KBM-7 (cell line): Measurements from ENCODE around the gene NFYC.
A peak's percentile ranks its signal among the peaks of the same experiment; 100 is the strongest.
"Not testable (repeated sequence)": the region's sequence is repeated elsewhere in the genome, so short reads cannot be mapped to it uniquely, and the experiment has no call there.

Experiments used
- DNase-seq: peaks from one replicate; pipeline ENCODE4 v3.0.0-alpha.2; 2015
- in situ Hi-C: fragments of 300-500 bp; cut with MboI; formaldehyde crosslinking; loops from 2 replicates; pipeline ENCODE4 v1.14.3; 2020; ENCODE audit warnings: low sequenced_read_pairs, low pct_unique_long_range_greater_than_20kb, mixed read lengths

NFYC gene

DNA sequence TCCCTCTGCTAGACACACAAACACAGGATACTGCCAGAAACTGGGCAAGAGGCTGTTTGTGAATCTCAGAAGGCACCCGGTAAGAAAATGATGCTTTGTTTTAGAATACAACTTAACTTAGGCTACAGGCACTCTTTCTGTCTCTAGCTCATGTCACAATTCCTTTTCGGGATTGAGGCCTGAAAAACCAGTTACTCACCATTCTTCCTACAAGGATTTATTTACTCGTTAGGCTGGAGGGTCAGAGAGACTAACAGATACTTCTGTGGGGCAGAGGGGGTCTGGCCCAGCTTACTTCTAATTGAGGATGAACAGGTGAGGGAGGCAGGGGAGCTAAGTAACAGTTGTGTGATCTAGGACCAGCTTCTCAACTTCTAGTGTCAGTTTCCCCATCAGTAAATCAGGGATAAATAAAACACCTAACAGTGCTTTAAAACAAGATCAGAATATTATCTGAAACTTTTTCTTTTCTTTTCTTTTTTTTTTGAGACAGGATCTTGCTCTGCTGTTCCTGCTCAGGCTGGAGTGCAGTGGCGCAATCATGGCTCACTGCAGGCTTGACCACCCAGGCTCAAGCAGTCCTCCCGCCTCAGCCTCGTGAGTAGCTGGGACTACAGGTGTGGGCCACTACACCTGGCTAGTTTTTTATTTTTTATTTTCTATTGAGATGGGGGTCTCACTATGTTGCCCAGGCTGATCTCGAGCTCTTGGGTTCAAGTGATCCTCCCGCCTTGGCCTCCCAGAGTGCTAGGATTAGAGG is 31.9 kb downstream of the NFYC start:
- in situ Hi-C loops: no loop called here
- DNase-seq: no peak

DNA sequence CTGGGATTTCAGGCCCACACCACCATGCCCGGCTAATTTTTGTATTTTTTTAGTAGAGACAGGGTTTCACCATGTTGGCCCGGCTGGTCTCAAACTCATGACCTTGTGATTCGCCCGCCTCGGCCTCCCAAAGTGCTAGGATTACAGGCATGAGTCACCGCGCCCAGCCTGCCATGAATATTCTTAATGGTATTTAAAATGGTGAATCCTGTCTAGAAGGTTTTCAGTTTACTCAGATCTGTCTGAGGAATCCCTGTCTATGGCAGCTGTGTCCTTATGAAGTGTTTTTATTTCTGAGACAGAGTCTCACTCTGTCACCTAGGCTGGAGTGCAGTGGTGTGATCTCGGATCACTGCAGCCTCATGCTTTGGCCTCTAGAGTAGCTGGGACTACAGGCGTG is 36.2 kb downstream of the NFYC start:
- in situ Hi-C loops: loop anchor here (25.0 kb wide), 1 partner anchor 90 kb away; no protein-coding TSS in a partner anchor
- not testable (repeated sequence) for DNase-seq

DNA sequence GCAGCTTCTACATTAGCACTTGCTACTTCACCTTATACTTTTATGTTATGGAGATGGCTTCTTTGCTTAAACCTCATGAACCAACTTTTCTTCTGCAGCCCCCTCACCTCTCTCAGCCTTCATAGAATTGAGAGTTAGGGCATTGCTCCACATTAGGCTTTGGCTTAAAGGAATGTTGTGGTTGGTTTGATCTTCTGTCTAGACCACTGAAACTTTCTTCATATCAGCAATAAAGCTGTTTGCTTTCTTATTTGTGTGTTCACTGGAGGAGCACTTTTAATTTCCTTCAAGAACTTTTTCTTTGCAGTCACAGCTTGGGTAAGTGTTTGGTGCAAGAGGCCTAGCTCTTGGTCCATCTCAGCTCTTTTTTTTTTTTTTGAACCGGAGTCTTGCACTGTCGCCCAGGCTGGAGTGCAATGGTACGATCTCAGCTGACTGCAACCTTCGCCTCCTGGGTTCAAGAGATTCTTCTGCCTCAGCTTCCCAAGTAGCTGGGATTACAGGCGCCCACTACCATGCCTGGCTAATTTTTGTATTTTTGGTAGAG is 37.9 kb downstream of the NFYC start:
- in situ Hi-C loops: loop anchor here (25.0 kb wide), 1 partner anchor 92 kb away; no protein-coding TSS in a partner anchor
- not testable (repeated sequence) for DNase-seq

DNA sequence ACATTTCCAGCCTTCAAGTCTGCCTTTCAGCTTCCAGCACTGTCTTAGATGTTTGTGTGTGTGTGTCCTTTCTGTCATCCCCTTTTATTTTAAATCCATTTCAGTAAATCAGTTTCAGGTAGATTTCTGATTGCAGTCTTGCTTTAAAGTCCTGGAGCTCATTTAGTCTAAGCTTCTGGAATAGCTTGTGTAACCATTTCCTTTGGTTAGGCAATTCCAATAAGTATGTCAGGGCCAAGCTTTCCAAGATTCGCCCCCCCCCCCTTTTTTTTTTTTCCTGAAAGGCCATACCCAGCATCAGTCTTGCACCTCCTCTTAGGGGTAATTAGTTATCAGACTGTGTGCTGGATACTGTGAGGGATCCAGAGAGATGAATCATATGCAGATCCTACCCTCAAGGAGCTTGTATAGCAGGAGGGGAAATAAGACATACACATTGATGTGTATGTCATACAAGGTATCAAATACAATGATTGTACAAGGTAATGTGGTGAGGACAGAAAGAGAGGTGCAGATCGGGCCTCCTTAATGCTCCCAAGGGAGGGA is 41.3 kb downstream of the NFYC start:
- in situ Hi-C loops: loop anchor here (25.0 kb wide), 1 partner anchor 96 kb away; no protein-coding TSS in a partner anchor
- DNase-seq: no peak

DNA sequence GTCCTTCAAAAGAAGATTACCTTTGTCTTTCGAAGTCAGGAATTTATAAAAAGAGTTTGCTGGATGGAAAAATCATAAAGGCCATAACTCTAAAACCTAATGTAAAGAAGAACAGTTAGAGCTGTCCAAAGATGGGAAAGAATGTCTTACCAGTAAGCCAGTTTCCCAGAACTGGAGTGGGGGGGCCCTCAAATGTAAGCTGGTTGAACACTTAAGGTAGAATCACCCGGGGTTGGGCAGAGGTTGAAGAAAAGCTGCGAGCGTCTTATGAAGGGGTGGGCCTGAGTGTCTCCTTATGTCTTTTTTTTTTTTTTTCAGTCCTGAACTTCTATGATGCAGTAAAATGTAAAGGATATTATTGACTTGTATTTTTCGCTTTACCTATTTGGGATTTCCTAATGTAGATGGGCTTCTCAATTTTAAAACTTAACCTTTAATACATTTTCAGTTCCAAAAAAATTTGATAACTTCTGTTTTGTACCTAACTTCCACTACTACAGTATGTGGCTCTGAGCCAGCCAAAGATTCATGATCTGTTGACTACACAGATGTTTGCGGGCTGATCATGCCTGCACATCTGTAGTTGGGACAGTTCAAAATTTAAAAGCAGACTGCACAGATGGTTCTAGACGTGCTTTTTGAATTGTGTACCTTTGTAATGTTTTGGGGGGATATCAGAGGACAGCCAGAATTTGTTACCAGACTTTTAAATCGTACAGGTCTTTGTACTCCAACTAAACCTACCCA is 43.6 kb downstream of the NFYC start:
- DNase-seq: no peak
- in situ Hi-C loops: loop anchor here (25.0 kb wide), 1 partner anchor 98 kb away; no protein-coding TSS in a partner anchor

DNA sequence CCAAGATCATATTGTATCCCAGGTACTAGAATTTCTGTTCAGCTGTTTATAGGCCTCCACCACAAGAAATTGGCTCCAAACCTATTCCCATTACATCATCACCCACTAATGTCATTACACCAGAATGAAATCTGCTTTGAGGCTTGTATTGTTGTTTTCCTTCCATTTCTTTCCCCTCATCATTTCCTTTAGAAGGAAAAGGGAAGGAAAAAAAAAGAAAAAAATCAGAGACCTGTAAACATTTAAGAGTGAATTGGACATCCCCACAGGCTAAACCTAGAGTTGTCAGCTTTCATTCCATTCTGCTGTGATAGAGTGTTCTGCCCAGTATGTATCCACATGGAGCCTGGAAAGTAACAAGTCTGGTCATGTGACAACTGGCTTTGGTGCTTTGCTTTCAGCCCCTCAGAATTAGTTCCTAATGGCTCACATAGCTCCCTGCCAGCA is 44.6 kb downstream of the NFYC start:
- peak; percentile 12 for DNase-seq
- in situ Hi-C loops: loop anchor here (25.0 kb wide), 1 partner anchor 99 kb away; no protein-coding TSS in a partner anchor

- in situ Hi-C loops: loop anchor here (25.0 kb wide), 1 partner anchor 102 kb away; no protein-coding TSS in a partner anchor
- no peak for DNase-seq
These were observed 47.3 kb downstream of the NFYC start for GRCh38 chr1:40738831-40739230.

DNA sequence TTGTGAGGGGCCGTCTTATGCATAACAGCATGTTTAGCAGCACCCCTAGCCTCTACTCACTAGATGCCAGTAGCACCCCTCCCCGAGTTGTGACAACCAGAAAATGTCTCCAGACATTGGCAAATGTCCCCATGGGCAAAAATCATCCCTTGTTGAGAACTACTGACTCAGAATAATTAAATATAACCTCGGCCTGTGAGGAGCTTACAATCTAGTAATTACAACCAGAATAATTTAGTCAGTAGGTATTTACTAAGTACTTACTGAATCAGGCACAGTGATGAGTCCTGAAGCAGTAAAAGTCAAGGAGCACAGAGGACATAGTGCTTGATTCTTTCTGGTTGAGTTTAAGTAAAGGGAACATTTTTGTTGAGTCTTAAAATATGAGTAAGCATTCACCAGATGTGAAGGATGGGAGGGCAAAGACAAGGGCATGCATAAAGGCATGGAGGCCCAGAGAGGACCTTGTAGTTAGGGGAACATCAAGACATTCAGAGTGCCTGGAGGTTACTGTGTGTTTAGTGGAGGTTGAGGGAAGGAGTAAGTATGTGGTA is 48.0 kb downstream of the NFYC start:
- no peak for DNase-seq
- in situ Hi-C loops: loop anchor here (25.0 kb wide), 1 partner anchor 102 kb away; no protein-coding TSS in a partner anchor

GRCh38 chr1:40740039-40740996 is 48.8 kb downstream of the NFYC start:
- DNase-seq: no peak
- in situ Hi-C loops: loop anchor here (25.0 kb wide), 1 partner anchor 103 kb away; no protein-coding TSS in a partner anchor

GRCh38 chr1:40740997-40741736 is 49.7 kb downstream of the NFYC start:
- in situ Hi-C loops: loop anchor here (25.0 kb wide), 1 partner anchor 104 kb away; no protein-coding TSS in a partner anchor
- no peak for DNase-seq

DNA sequence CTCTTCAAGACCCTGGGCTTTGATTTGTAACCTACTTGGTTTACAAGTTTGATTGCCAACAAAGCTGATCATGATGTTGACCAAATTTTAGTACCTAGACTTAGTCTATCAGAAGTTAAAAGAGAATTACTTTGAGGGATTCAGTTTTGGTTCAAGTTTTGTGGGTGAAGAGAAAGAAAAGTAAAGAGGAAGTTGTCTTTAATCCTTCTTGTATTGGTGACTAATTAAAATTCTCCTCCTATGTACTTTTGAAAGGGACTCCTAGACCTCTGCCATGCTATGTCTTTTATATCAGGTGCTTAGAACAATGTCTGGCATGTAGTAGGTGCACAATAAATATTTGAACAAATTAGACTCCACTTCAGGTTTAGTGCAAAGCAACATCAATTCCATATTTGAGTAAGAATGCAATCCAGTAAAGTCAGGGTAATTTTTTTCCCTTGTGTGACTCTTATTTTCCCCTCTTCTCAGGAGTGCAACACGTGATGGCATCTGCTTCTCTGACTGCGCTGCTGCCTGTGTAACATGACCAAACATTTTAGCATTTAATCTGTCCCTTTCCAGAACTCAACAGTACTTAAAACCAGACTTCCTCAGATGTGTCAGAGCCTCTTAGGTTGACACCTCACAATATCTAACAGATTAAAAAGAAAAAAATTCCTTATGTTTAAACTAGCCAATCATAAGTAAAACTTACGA is 51.0 kb downstream of the NFYC start:
- DNase-seq: peak; percentile 21

GRCh38 chr1:40743452-40743851 is 51.9 kb downstream of the NFYC start:
- in situ Hi-C loops: loop anchor here (25.0 kb wide), 1 partner anchor 106 kb away; no protein-coding TSS in a partner anchor
- no peak for DNase-seq

More for the DNA sequence above, 51.0 kb downstream of the NFYC start:
- in situ Hi-C loops: loop anchor here (25.0 kb wide), 1 partner anchor 105 kb away; no protein-coding TSS in a partner anchor

- no peak for DNase-seq
- in situ Hi-C loops: loop anchor here (25.0 kb wide), 1 partner anchor 107 kb away; no protein-coding TSS in a partner anchor
These were observed 52.4 kb downstream of the NFYC start for GRCh38 chr1:40743860-40744259.

DNA sequence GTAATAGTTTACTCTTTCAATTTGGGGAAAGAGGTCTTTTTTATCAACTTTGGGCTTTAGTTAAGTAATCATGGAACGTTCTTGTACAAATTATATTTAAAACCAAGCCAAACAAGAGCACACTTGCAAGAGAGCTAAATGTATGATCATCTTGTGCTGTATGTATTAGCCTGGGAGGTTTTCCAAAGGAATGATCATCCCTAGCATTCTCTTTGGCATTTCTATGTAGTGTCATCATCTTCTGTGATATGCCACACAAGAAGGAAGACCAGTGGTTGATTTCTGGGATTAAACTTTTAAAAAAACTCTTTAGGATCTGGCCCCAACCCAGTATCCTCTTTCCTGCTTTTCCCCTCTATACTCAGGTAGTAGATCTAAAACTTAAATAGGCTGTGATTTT is 53.7 kb downstream of the NFYC start:
- no peak for DNase-seq
- in situ Hi-C loops: loop anchor here (25.0 kb wide), 1 partner anchor 108 kb away; no protein-coding TSS in a partner anchor

DNA sequence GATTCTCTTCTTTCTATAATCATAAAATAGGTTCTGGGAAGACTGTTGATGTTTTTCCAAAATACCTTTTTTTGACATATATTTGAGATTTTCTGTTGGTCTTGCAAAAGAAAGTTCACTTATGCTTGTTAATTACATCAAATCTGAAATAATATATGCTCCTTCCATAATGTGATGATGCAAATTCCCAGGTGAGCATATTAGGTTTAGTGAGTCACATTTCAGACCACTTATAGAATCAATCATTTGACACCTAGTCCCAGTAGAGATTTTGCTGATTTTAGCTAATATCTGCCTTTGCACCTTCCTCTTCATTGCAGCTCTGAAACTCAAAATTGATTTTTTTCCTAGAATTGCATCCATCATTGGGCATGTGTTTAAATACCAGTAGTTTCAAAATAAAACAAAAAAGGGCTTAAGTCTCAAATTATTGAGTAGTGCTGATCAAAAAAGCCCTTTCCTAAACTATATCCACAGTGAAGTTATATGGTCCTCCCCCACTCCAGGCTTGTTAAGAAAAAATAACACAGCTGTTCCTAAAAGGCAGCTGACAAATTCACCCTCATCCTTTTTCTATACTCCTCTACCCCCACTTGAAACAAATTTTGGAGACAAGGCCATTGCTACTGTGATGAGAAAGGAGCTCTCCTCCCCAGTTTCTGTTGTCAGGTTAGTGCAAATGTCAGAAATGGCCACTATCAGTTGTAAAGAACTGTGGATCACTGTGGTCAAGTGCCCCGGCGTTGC is 55.0 kb downstream of the NFYC start:
- DNase-seq: no peak
- in situ Hi-C loops: loop anchor here (25.0 kb wide), 1 partner anchor 109 kb away; no protein-coding TSS in a partner anchor
